HL-60 (cell line): ENCODE measurements around the gene CLDN9.
"Not testable (repeated sequence)": the region's sequence is repeated elsewhere in the genome, so short reads cannot be mapped to it uniquely, and the experiment has no call there.

Source experiments
- CTCF ChIP-seq: IDR thresholded peaks from one replicate; pipeline ENCODE4 v1.5.1; 2011; ENCODE audit warnings: low read length, control low read depth, inconsistent platforms; ENCODE audit not compliant: insufficient read depth
- POLR2AphosphoS5 ChIP-seq: IDR thresholded peaks from 2 replicates; pipeline ENCODE4 v1.6.1; 2012; ENCODE audit warnings: low read depth
- REST ChIP-seq: IDR thresholded peaks from 2 replicates; pipeline ENCODE4 v1.6.1; 2012; ENCODE audit warnings: low read depth; ENCODE audit not compliant: insufficient replicate concordance

- not testable (repeated sequence) for TF ChIP-seq CTCF, POLR2AphosphoS5, REST
Observed at GRCh38 chr16:3055734-3056115, 43.0 kb downstream of the CLDN9 start.
